Panc1 (cell line): Measurements from ENCODE around the gene CD79A.

Source experiments
- CTCF ChIP-seq: fragments of 450-650 bp; IDR thresholded peaks from 2 replicates; pipeline ENCODE4 v1.5.1; 2017; ENCODE audit warnings: mild to moderate bottlenecking
- POLR2AphosphoS5 ChIP-seq: IDR thresholded peaks from 2 replicates; pipeline ENCODE4 v1.6.1; 2012; ENCODE audit warnings: mild to moderate bottlenecking, low read depth, low read length, moderate library complexity
- REST ChIP-seq, 2 experiments: IDR thresholded peaks; 2 replicates each; pipeline ENCODE4 v1.6.1; 2011 to 2012; ENCODE audit warnings: low read depth in 2 of 2, control low read depth in 1 of 2, low read length in 1 of 2, mild to moderate bottlenecking in 1 of 2, moderate library complexity in 1 of 2; ENCODE audit not compliant: insufficient read depth in 1 of 2

- TF ChIP-seq CTCF (no peak), POLR2AphosphoS5 (no peak), REST (IDR thresholded peaks at IDR 0.05; ENCODE audit: insufficient read depth in 1 of 2, low read depth in 2 of 2, low read length in 1 of 2) (no peak)
Measured at GRCh38 chr19:41889896-41890295, 12.8 kb downstream of the CD79A start.
